ENCODE data around the gene ZNF488. TPM values are rescaled to one million over a fixed set of nuclear protein-coding genes. Genes with fewer than 3 reads are reported as not detected.

Gene ZNF488
- total and polyA plus RNA-seq, 10 of the 15 experiments (the other 5 are each of a cell fraction or from before 2014, with no cell fraction given), result not detected

DNA sequence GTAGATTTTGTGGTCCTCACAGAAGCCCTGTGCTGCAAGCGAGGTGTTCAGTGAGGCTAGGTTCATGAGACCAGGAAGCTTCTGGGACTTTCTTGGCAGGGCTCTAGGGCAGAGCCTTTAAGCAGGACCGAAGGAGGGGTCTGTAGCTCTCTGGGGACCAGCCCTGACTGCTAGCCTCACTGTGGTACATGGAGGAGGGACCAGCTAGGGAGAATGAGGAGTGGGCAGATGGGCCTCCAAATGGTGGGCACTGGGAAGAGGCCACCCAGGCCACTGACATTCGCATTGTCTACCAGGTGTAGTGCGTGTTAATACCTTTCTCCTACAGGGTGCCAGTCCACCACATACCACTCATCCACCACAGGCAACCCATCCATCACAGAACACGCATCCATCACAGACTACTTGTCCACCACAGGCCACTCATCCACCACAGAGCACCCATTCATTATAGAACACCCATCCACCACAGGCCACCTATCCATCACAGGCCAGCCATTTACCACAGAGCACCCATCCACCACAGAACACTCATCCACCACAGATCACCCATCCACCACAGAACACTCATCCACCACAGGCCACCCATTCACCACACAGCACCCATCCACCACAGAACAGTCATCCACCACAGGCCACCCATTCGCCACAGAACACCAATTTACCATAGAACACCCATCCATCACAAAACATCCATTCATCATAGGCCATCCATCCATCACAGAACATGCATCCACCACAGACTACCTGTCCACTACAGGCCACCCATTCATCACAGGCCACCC, 31.6 kb upstream of the ZNF488 start:
- H3K36me3 ChIP-seq (ENCODE audit: control insufficient read depth in 2 of 2, insufficient read depth in 2 of 2, low read length in 1 of 2), result no peaks in the 10 kb centered on the region
- FAIRE-seq (no peak), ATAC-seq (no peak), DNase-seq (ENCODE audit: low read depth, low spot score) (no peak)
- H2AFZ ChIP-seq (ENCODE audit: control insufficient read depth, low read depth, low read length), result no peak overlapping the region
- H3K4me2 ChIP-seq (ENCODE audit: control insufficient read depth, insufficient read depth), result no peak overlapping the region
- H4K20me1 ChIP-seq (ENCODE audit: control insufficient read depth, insufficient read depth), result no peaks in the 10 kb centered on the region
- ChIA-PET SMC1A (ENCODE audit: uncharacterized antibody, unreplicated experiment) (no interaction called here), RAD21 (ENCODE audit: unreplicated experiment) (no interaction called here), POLR2A (no interaction called here), CTCF (no interaction called here)
- H3K27me3 ChIP-seq (replicated peaks in 1 of 2; ENCODE audit: control insufficient read depth in 2 of 2, insufficient read depth in 2 of 2, low read length in 1 of 2), result no peaks in the 10 kb centered on the region; a peak in 1 of 4 replicates
- H3K79me2 ChIP-seq (ENCODE audit: control insufficient read depth, insufficient read depth, low read length), result no peaks in the 10 kb centered on the region
- 18% methylated on average over 6 of the region's 6 CpGs for WGBS (ENCODE audit: insufficient coverage, insufficient replicate concordance, low lambda C conversion rate, missing lambda C conversion rate)
- no peak overlapping the region for H3K27ac ChIP-seq (ENCODE audit: control insufficient read depth, insufficient read depth)
- no TSS peak for BruUV-seq (replicated peaks)
- no peaks in the 10 kb centered on the region for H3K4me1 ChIP-seq (ENCODE audit: control insufficient read depth, insufficient read depth, low read length)
- in situ Hi-C loops (cut with MboI) (no loop called here), intact Hi-C loops (cut with micrococcal nuclease; ENCODE audit: unreplicated experiment) (no loop called here)
- H3K4me3 ChIP-seq, result no peak overlapping the region
- H3K9ac ChIP-seq (ENCODE audit: control insufficient read depth, insufficient read depth, low read length), result no peak overlapping the region
- H3K9me3 ChIP-seq (replicated peaks; ENCODE audit: control insufficient read depth, insufficient read depth, low read length), result no peaks in the 10 kb centered on the region
- TF ChIP-seq NBN (IDR thresholded peaks at IDR 0.05), result no peak
- no peak for TF ChIP-seq EED (IDR thresholded peaks at IDR 0.05; ENCODE audit: low read depth)
- no peak for TF ChIP-seq FOXM1 (IDR thresholded peaks at IDR 0.05; ENCODE audit: low read depth, low read length)
- TF ChIP-seq, protein P1, sequence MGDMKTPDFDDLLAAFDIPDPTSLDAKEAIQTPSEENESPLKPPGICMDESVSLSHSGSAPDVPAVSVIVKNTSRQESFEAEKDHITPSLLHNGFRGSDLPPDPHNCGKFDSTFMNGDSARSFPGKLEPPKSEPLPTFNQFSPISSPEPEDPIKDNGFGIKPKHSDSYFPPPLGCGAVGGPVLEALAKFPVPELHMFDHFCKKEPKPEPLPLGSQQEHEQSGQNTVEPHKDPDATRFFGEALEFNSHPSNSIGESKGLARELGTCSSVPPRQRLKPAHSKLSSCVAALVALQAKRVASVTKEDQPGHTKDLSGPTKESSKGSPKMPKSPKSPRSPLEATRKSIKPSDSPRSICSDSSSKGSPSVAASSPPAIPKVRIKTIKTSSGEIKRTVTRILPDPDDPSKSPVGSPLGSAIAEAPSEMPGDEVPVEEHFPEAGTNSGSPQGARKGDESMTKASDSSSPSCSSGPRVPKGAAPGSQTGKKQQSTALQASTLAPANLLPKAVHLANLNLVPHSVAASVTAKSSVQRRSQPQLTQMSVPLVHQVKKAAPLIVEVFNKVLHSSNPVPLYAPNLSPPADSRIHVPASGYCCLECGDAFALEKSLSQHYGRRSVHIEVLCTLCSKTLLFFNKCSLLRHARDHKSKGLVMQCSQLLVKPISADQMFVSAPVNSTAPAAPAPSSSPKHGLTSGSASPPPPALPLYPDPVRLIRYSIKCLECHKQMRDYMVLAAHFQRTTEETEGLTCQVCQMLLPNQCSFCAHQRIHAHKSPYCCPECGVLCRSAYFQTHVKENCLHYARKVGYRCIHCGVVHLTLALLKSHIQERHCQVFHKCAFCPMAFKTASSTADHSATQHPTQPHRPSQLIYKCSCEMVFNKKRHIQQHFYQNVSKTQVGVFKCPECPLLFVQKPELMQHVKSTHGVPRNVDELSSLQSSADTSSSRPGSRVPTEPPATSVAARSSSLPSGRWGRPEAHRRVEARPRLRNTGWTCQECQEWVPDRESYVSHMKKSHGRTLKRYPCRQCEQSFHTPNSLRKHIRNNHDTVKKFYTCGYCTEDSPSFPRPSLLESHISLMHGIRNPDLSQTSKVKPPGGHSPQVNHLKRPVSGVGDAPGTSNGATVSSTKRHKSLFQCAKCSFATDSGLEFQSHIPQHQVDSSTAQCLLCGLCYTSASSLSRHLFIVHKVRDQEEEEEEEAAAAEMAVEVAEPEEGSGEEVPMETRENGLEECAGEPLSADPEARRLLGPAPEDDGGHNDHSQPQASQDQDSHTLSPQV (IDR thresholded peaks at IDR 0.05), result no peak
- TF ChIP-seq ASH2L (IDR thresholded peaks at IDR 0.05; ENCODE audit: borderline replicate concordance, low read depth), result no peak
- TF ChIP-seq ATF7 (IDR thresholded peaks at IDR 0.05; ENCODE audit: low read depth), result no peak
- no peak for TF ChIP-seq NRF1 (conservative IDR thresholded peaks at IDR 0.05; ENCODE audit: low read depth, low read length)
- no peak for TF ChIP-seq POLR2AphosphoS2 (IDR thresholded peaks at IDR 0.05; ENCODE audit: low read depth, low read length)
- TF ChIP-seq, protein P2, sequence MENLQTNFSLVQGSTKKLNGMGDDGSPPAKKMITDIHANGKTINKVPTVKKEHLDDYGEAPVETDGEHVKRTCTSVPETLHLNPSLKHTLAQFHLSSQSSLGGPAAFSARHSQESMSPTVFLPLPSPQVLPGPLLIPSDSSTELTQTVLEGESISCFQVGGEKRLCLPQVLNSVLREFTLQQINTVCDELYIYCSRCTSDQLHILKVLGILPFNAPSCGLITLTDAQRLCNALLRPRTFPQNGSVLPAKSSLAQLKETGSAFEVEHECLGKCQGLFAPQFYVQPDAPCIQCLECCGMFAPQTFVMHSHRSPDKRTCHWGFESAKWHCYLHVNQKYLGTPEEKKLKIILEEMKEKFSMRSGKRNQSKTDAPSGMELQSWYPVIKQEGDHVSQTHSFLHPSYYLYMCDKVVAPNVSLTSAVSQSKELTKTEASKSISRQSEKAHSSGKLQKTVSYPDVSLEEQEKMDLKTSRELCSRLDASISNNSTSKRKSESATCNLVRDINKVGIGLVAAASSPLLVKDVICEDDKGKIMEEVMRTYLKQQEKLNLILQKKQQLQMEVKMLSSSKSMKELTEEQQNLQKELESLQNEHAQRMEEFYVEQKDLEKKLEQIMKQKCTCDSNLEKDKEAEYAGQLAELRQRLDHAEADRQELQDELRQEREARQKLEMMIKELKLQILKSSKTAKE (IDR thresholded peaks at IDR 0.05; ENCODE audit: low read depth, poor library complexity, severe bottlenecking), result no peak
- TF ChIP-seq, protein P3, sequence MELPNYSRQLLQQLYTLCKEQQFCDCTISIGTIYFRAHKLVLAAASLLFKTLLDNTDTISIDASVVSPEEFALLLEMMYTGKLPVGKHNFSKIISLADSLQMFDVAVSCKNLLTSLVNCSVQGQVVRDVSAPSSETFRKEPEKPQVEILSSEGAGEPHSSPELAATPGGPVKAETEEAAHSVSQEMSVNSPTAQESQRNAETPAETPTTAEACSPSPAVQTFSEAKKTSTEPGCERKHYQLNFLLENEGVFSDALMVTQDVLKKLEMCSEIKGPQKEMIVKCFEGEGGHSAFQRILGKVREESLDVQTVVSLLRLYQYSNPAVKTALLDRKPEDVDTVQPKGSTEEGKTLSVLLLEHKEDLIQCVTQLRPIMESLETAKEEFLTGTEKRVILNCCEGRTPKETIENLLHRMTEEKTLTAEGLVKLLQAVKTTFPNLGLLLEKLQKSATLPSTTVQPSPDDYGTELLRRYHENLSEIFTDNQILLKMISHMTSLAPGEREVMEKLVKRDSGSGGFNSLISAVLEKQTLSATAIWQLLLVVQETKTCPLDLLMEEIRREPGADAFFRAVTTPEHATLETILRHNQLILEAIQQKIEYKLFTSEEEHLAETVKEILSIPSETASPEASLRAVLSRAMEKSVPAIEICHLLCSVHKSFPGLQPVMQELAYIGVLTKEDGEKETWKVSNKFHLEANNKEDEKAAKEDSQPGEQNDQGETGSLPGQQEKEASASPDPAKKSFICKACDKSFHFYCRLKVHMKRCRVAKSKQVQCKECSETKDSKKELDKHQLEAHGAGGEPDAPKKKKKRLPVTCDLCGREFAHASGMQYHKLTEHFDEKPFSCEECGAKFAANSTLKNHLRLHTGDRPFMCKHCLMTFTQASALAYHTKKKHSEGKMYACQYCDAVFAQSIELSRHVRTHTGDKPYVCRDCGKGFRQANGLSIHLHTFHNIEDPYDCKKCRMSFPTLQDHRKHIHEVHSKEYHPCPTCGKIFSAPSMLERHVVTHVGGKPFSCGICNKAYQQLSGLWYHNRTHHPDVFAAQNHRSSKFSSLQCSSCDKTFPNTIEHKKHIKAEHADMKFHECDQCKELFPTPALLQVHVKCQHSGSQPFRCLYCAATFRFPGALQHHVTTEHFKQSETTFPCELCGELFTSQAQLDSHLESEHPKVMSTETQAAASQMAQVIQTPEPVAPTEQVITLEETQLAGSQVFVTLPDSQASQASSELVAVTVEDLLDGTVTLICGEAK (IDR thresholded peaks at IDR 0.05; ENCODE audit: borderline replicate concordance), result no peak
- TF ChIP-seq MTA3 (IDR thresholded peaks at IDR 0.05; ENCODE audit: borderline replicate concordance, low read length), result no peak
- TF ChIP-seq ZNF384 (IDR thresholded peaks at IDR 0.05; ENCODE audit: borderline replicate concordance, low read depth, low read length), result no peak
